Effector memory CD8-positive, alpha-beta T cell (primary cell): ENCODE measurements around the gene HOXB1.
"Not testable (repeated sequence)": the region's sequence is repeated elsewhere in the genome, so short reads cannot be mapped to it uniquely, and the experiment has no call there.

Experiments
- ATAC-seq: fragments of 150-1000 bp; cut with Tn5 transposase; replicated peaks from 2 replicates; pipeline ENCODE4 v1.10.0; 2021; ENCODE audit warnings: mild to moderate bottlenecking, moderate library complexity
- DNase-seq, 3 experiments: peaks; one replicate each; pipeline ENCODE4 v3.0.0; 2021
- H3K27ac Mint-ChIP-seq, 2 donors: one replicate each; pipeline ENCODE4 v1.8.0; 2022; ENCODE audit warnings: mild to moderate bottlenecking in 2 of 2, mixed read lengths in 2 of 2, moderate library complexity in 2 of 2
- H3K27me3 Mint-ChIP-seq, 2 donors: one replicate each; pipeline ENCODE4 v1.8.0; 2022; ENCODE audit warnings: mixed read lengths in 2 of 2
- H3K36me3 Mint-ChIP-seq: one replicate; pipeline ENCODE4 v1.8.0; 2022; ENCODE audit warnings: mild to moderate bottlenecking, moderate library complexity, mixed read lengths; ENCODE audit not compliant: insufficient read depth
- H3K4me1 Mint-ChIP-seq, 2 donors: one replicate each; pipeline ENCODE4 v1.8.0; 2022; ENCODE audit warnings: low read depth in 2 of 2, mixed read lengths in 2 of 2
- H3K4me3 Mint-ChIP-seq, 2 donors: one replicate each; pipeline ENCODE4 v1.8.0; 2022; ENCODE audit warnings: mild to moderate bottlenecking in 2 of 2, mixed read lengths in 2 of 2, moderate library complexity in 2 of 2
- H3K9me3 Mint-ChIP-seq, 2 donors: one replicate each; pipeline ENCODE4 v1.8.0; 2022; ENCODE audit warnings: mixed read lengths in 2 of 2

HOXB1 gene

DNA sequence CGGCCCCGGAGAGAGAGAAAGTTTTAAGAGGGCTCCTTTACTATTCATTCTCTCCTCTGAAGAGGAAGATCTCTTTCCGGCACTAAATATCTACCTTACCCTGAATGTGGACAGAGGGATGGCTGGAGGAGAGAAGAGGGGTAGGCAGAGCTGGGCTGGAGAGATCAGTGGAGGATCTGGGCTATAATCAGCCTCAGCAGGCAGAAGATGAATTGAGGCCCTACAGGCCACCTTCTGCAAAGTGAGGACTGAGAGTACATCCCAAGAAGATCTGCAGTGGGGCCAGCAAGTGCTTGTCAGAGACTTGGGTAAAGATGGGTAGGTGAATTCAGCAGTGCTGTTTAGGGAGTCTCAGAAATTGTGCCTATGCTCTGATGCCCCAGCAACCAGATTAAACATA, 6.5 kb upstream of the HOXB1 start:
- H3K4me1 Mint-ChIP-seq: peaks cover 10 to 11% of the 10 kb centered on the region in 2 donors
- no peak for ATAC-seq
- peaks cover 6% of the 10 kb centered on the region for H3K36me3 Mint-ChIP-seq
- no peak overlapping the region for H3K4me3 Mint-ChIP-seq
- H3K27me3 Mint-ChIP-seq: peaks cover 14 to 24% of the 10 kb centered on the region in 2 donors
- no peaks in the 10 kb centered on the region for H3K9me3 Mint-ChIP-seq
- no peak overlapping the region for H3K27ac Mint-ChIP-seq
- no peak for DNase-seq

DNA sequence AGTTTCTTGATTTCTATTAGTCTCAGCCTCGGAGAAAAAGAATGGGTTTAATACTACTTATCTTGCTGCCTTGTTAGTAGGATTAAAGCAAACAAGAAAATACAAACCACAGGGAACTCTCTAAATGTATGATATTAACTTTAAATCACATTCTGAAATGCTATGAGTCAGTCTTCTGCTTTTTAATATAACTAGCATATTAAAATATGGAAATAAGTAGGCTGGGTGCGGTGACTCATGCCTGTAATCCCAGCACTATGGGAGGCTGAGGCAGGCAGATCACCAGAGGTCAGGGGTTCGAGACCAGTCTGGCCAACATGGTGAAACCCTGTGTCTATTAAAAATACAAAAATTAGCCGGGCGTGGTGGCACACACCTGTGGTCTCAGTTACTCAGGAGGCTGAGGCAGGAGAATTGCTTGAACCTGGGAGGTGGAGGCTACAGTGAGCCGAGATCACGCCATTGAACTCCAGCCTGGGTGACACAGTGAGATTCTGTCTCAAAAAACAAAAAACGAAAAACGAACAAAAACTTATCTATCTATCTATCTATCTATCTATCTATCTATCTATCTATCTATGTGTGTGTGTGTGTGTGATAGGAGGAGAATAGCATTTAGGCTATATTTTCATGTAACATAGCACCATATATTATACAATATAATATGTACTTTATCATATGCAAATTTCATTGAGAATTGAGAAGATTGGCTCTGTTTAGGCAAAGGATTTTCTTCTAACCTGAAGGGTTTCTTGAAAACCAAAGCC, 5.2 kb upstream of the HOXB1 start:
- H3K36me3 Mint-ChIP-seq, H3K9me3 Mint-ChIP-seq, H3K4me1 Mint-ChIP-seq, DNase-seq, H3K27ac Mint-ChIP-seq, H3K4me3 Mint-ChIP-seq, ATAC-seq: not testable (repeated sequence)
- peaks cover 2 to 11% of the 10 kb centered on the region in 2 donors for H3K27me3 Mint-ChIP-seq

DNA sequence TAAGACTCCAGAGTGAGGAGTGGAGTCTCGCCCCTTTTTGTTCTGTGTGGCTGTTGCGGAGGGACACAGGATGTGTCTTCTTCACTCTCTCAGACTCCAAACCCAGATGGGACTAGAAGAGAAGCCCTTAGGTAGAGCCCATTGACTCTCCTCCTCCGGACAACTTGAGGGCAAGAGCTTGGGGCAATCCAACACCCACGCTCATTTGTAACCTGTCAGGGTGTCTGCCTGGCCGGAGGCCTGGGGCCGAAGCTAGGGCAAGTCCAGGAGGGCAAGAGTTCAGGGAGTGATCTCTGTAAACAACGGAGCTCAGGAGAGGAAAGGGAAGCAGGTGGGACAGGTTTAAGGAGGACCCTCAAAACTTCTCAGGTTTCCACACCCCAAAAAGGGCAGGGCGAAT, 1.4 kb upstream of the HOXB1 start:
- Mint-ChIP-seq H3K4me1 (no peaks in the 10 kb centered on the region), H3K9me3 (no peaks in the 10 kb centered on the region), H3K27me3 (peaks cover 0 to 18% of the 10 kb centered on the region in 2 donors), H3K36me3 (no peaks in the 10 kb centered on the region), H3K27ac (no peak overlapping the region), H3K4me3 (no peak overlapping the region)
- ATAC-seq (no peak), DNase-seq (no peak)

DNA sequence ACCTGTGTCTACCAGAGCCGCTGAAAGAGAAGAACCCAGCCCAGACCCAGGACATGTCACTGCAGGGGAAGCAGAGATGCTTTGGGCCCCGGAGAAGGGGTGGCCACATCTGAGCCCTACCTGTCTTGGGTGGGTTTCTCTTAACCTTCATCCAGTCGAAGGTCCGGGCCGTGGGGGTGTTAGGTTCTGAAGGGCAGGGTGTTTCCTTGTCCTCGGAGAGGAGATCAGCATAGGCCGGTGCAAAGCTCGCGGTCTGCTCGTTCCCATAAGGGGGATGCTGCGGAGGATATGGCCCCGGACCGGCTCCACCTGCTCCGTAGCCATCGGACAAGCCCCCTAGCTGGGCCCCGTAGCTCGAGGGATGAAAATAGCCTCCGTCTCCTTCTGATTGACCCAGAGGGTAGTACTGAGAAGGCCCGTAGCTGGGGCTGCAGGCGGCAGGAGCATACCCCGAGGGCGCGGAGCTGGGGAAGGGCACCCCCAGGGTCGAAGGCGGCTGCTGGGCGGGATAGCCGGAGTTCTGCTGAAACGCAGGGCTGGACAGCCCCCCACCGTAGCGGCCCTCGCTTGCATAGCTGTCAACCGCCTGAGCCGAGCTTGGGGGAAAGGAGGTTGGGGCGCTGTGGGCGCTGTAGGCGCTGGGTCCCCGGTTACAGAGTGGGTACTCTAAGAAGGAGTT, 464 bp downstream of the HOXB1 start:
- H3K4me3 Mint-ChIP-seq: no peak overlapping the region
- DNase-seq: no peak
- no peaks in the 10 kb centered on the region for H3K9me3 Mint-ChIP-seq

DNA sequence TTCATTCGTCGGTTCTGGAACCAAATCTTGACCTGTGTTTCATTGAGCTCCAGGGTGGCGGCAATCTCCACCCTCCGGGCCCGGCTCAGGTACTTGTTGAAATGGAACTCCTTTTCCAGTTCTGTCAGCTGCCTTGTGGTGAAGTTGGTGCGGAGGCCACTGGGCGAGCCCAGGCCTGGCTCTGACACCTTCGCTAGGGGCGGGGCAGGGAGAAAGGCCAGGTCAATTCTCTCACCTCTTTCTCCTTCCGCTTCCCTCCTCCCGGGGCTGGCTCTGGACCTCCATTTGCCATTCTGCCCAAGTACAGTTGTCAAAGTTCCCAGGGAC, 1.2 kb downstream of the HOXB1 start:
- H3K4me3 Mint-ChIP-seq: no peak overlapping the region
- H3K36me3 Mint-ChIP-seq: no peaks in the 10 kb centered on the region
- no peak for ATAC-seq
- no peaks in the 10 kb centered on the region for H3K9me3 Mint-ChIP-seq
- peaks cover 22 to 36% of the 10 kb centered on the region in 2 donors for H3K27me3 Mint-ChIP-seq
- no peak for DNase-seq
- no peak overlapping the region for H3K27ac Mint-ChIP-seq
- H3K4me1 Mint-ChIP-seq: no peaks in the 10 kb centered on the region

More for the DNA sequence above, 464 bp downstream of the HOXB1 start:
- ATAC-seq: no peak
- Mint-ChIP-seq H3K4me1 (no peaks in the 10 kb centered on the region), H3K27ac (no peak overlapping the region), H3K36me3 (no peaks in the 10 kb centered on the region), H3K27me3 (peaks cover 15 to 29% of the 10 kb centered on the region in 2 donors)

DNA sequence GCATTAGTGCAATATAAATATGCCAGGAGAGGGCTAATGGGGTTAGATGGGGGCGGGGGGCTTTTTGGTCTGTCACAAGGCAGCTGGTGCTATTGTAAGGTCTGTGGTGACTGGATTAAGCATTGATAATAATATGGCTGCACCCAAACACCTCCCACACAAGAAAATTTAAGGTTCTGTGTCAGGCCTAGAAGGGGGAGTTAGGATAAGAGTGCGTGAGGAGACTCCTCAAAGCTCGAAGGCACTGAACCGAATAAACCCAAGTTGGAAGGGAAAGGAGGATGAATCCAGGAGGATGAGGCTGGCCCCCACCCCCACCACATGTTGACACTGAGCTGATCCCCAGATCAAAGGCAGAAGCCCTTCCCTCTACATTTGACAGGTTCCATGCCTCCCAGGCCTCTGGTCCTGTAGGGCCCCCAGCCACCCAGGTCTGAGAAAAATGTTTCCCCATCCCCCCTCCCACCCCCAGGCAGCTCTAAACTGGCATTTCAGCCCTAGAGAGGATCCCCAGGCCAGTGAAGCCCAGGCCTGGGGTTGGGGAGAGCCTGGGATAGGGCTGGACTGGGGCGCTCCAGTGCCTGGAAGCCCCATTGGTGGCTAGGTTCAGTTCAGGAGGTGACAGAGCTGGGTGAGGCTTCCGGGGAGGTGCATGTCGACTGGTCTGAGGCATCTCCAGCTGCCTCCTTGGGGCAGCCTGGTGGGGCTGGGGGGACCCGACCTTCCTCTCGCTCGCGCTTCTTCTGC, 1.7 kb downstream of the HOXB1 start:
- Mint-ChIP-seq H3K9me3 (no peaks in the 10 kb centered on the region), H3K27ac (no peak overlapping the region), H3K27me3 (peaks cover 22 to 41% of the 10 kb centered on the region in 2 donors), H3K4me3 (no peak overlapping the region), H3K4me1 (no peaks in the 10 kb centered on the region), H3K36me3 (no peaks in the 10 kb centered on the region)
- ATAC-seq (no peak), DNase-seq (no peak)

DNA sequence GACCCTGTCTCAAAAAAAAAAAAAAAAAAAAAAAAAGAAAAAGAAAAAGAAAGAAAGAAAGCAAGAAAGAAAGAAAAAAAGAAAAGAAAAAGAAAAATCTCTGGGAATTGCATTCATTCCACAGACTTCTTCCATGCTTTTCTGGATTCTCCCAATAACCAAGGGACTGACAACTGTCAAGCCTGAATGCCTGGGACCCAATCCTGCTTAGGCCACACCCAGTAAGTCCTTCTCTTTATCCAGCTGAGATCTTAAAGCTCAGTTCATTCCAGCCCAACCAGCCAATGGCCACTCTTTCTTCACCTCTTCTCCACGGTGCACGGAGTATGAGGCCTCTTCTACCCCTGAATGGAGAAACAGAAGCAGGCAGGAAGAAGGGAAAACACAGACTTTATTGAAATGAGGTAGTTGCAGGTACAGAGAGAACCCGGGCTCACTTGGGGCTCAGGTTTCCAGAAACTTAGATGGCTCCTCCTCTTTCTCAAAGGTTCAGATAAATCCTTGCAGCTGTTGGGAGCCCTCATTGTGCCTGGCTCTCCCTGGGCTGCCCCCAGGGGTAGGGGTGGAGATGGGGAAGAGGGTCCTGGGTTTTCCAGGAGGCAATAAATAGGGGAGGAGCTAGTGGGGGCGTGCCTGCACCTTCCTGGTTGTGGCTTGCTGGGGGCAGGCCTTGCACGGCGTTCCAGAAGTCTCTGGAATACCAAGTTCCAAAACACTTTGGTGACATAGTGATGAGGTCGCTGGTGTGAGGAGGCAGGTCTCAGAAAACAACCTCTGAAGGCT, 2.5 kb downstream of the HOXB1 start:
- no peaks in the 10 kb centered on the region for H3K4me1 Mint-ChIP-seq
- no peak overlapping the region for H3K4me3 Mint-ChIP-seq
- H3K27me3 Mint-ChIP-seq: peaks cover 26 to 49% of the 10 kb centered on the region in 2 donors
- ATAC-seq: no peak
- H3K36me3 Mint-ChIP-seq: no peaks in the 10 kb centered on the region
- H3K9me3 Mint-ChIP-seq: no peaks in the 10 kb centered on the region
- H3K27ac Mint-ChIP-seq: no peak overlapping the region
- no peak for DNase-seq

DNA sequence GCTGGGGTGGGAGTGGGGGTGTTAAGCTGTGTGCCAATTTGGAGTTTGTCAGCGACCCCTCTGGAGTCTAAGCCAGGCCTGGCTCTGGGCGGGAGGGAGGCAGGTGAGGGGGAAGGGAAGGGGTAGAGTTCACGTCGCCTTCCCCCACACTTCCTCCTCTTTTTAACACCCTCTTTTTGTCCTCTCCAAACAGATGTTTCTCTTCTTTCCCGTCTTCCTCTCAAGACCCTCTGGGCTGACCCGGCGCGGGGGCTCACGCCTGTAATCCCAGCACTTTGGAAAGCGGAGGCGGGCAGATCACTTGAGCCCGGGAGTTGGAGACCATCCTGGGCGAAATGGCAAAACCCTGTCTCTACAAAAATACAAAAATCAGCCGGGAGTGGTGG, 3.3 kb downstream of the HOXB1 start:
- H3K27me3 Mint-ChIP-seq: peaks cover 34 to 57% of the 10 kb centered on the region in 2 donors
- no peaks in the 10 kb centered on the region for H3K36me3 Mint-ChIP-seq
- DNase-seq (no peak), ATAC-seq (no peak)
- no peaks in the 10 kb centered on the region for H3K9me3 Mint-ChIP-seq
- peak overlapping the region in 1 of 2 donors; percentile 21 for H3K4me3 Mint-ChIP-seq
- no peak overlapping the region for H3K27ac Mint-ChIP-seq
- H3K4me1 Mint-ChIP-seq: no peaks in the 10 kb centered on the region

DNA sequence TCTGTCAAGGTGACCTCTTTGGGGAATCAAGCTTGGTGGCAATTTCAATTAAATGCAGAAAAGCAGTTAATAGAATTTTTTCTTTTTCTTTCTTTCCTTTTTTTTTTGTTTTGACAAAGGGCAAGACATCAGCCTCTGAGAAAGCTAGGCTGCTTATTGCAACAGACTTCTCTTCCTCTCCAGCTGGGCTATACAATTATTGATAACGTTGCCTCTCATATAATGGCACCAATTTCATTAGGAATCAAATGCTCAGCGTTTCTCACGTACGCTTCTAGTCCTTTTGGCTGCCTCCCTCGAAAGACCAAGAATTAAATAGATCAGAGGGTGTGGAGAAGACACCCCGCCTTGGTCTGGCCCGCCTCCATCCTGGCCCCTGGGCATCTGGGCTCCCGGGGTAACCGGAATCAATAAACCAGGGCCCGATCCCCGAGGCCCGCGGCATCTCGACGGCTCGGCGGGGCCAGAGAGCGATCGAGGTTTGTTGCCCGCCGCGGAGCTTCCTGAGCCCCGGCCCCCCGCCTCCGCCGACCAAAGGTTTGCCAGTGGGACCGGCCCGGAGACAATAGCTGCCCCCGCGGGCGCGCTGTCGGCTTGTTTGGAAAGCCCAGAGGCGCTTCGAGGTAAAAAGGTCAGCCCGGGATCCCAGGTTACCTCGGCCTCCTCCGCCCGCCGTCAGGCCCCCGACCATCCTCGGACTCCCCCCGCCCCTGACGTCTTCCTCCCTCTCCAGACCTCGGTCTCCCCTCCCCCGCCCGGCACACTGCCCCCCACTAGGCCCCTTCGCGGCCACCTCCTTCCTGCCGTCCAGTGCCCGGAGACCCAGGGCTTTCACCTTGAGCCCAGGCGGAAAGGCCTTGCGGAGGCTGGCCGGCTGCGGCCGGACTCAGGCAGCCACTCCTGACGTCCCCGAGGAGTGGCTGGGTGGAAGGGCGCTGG, 3.9 kb downstream of the HOXB1 start:
- H3K4me1 Mint-ChIP-seq: no peaks in the 10 kb centered on the region
- no peak overlapping the region for H3K27ac Mint-ChIP-seq
- no peak overlapping the region for H3K4me3 Mint-ChIP-seq
- no peak for DNase-seq
- peaks cover 34 to 64% of the 10 kb centered on the region in 2 donors for H3K27me3 Mint-ChIP-seq
- H3K9me3 Mint-ChIP-seq: no peaks in the 10 kb centered on the region
- no peaks in the 10 kb centered on the region for H3K36me3 Mint-ChIP-seq
- no peak for ATAC-seq

DNA sequence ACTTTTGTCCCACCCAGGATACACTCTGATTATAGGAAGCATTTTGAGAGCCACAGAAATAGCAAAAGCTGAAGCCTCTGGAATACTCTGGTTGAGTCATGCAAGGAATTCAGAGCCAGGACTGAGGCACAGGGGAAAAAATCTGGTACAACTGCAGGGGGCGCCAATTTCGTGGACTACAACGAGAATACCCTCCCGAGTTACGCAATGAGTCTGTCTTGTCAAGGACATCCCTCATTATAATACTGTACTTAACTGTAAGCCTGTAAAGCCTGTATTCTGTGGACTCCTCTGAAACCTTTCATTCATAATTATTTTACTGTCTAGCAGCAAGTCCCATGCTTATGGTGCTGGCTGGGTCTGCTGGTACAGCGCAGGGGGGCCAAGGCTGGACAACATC, 7.8 kb downstream of the HOXB1 start:
- Mint-ChIP-seq H3K27me3 (peaks cover 34 to 78% of the 10 kb centered on the region in 2 donors), H3K9me3 (no peaks in the 10 kb centered on the region), H3K4me3 (no peak overlapping the region), H3K4me1 (no peaks in the 10 kb centered on the region), H3K27ac (no peak overlapping the region), H3K36me3 (no peaks in the 10 kb centered on the region)
- ATAC-seq: no peak
- no peak for DNase-seq

DNA sequence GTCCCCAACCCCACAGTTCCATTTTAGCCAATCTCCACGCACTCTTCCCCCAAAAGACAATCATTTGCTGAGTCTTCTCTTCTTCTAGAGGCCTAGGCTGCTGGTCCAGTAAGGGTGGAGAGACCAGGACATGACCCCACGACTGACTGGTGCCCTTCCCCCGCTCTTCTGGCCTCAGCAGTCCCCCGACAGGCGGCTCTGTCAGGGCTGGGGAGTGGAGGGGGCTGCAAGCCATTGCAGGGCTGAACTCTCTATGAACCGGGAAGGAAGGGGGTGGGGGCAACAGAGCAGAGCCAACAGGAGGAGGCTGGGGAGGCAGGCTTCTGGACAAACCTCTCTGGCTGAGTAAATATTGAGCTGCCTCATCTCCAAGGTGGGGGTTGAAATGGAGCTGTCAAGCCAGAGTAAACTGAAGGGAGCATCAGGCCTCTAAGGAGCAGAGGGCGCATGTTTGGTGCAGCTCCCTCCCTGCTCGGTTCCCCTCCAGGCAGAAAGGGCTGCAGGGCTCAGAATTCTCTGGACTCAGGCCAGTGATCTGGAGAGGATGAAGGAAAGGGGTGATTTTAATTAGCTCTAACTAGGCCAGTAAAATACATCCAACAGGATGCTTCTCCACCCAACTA, 8.7 kb downstream of the HOXB1 start:
- ATAC-seq: no peak
- Mint-ChIP-seq H3K27me3 (peaks cover 34 to 86% of the 10 kb centered on the region in 2 donors), H3K4me1 (no peaks in the 10 kb centered on the region), H3K27ac (no peak overlapping the region), H3K4me3 (no peak overlapping the region), H3K9me3 (no peaks in the 10 kb centered on the region), H3K36me3 (no peaks in the 10 kb centered on the region)
- no peak for DNase-seq

DNA sequence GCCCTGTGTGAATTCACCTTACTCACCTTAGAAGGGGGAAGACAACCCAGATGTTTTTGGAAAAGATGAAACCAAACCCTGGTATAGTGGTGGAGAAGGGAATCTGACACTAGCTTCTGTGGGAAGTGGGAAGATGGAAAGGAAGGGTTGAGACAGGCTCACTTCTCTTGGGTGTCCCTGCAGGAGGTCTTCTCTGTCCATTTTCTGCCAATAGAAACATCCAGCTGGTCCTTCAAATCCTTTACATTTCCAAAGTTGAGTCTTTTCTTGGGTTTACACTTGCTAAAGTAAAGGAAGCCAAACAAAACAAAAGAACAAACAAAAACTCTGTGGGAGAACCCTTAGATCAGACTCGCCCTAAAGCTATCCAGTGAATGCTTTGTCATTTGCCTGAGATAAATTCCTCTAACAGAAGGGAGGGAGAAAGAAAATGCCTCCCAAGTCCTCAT, 10.2 kb downstream of the HOXB1 start:
- H3K4me1 Mint-ChIP-seq: no peaks in the 10 kb centered on the region
- H3K27ac Mint-ChIP-seq: no peak overlapping the region
- H3K36me3 Mint-ChIP-seq: no peaks in the 10 kb centered on the region
- H3K9me3 Mint-ChIP-seq: no peaks in the 10 kb centered on the region
- peaks cover 25 to 80% of the 10 kb centered on the region in 2 donors for H3K27me3 Mint-ChIP-seq
- no peak for ATAC-seq
- no peak for DNase-seq
- no peak overlapping the region for H3K4me3 Mint-ChIP-seq
